DOHH2 (cell line): ENCODE measurements around the gene CLCNKA.

ENCODE experiments used
- EZH2phosphoT487 ChIP-seq: fragments of 200-600 bp; sonication (generic); IDR thresholded peaks from 2 replicates; pipeline ENCODE4 v1.6.1; 2017; ENCODE audit warnings: borderline replicate concordance, mild to moderate bottlenecking, antibody characterized with exemption, low read length, moderate library complexity, mixed read lengths
- TF ChIP-seq, protein P1 (sequence below): fragments of 200-600 bp; sonication (generic); IDR thresholded peaks from one replicate; pipeline ENCODE4 v1.5.1; 2014; ENCODE audit warnings: antibody characterized with exemption, mild to moderate bottlenecking, low read depth, low read length; ENCODE audit not compliant: poor library complexity, severe bottlenecking

DNA sequence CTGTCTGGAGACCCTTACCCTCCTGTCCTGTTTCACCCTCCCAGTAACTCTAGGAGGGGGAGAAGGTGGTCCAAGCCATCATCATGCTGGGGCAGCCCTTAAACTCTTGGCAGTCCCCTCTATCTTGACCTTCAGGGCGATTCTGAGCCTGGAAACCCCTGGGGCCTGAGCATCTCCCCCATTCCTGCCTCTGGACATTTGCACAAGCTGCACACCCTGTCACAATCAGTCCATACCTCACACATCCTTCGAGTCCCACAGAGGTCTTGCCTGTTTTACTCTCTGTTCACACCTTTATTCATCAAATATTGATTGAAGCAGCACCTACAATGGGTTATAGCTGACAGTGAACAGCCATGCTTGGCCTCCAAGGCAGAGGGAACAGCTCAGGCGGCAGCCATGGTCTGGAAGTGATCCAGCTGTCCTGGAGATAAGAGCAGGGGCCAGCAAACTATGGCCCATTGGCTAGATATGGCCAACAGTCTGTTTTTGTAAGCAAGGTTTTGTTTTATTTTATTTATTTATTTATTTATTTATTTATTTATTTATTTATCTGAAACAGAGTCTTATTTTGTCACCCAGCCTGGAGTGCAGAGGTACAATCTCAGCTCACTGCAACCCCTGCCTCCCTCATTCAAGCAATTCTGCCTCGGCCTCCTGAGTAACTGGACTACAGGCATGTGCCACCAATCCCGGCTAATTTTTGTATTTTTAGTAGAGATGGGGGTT, 58.8 kb downstream of the CLCNKA start:
- TF ChIP-seq, protein P1, sequence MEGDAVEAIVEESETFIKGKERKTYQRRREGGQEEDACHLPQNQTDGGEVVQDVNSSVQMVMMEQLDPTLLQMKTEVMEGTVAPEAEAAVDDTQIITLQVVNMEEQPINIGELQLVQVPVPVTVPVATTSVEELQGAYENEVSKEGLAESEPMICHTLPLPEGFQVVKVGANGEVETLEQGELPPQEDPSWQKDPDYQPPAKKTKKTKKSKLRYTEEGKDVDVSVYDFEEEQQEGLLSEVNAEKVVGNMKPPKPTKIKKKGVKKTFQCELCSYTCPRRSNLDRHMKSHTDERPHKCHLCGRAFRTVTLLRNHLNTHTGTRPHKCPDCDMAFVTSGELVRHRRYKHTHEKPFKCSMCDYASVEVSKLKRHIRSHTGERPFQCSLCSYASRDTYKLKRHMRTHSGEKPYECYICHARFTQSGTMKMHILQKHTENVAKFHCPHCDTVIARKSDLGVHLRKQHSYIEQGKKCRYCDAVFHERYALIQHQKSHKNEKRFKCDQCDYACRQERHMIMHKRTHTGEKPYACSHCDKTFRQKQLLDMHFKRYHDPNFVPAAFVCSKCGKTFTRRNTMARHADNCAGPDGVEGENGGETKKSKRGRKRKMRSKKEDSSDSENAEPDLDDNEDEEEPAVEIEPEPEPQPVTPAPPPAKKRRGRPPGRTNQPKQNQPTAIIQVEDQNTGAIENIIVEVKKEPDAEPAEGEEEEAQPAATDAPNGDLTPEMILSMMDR = no peak
- no peak for TF ChIP-seq EZH2phosphoT487
